GM23338 (cell line): ENCODE results near the gene ZBTB8A. TPM values are rescaled to one million over a fixed set of nuclear protein-coding genes. Genes with fewer than 3 reads are reported as not detected.

Experiments
- ATAC-seq: fragments of 200-7000 bp; cut with Tn5 transposase; 3 replicates; pipeline ENCODE4 v1.9.1; 2020
- DNase-seq: peaks from one replicate; pipeline ENCODE4 v3.0.0-alpha.2; 2015; ENCODE audit warnings: low spot score
- H2AFZ ChIP-seq: fragments of 200-600 bp; sonication (generic); 2 replicates; pipeline ENCODE4 v1.8.0; 2016; ENCODE audit warnings: antibody characterized with exemption, mild to moderate bottlenecking, moderate library complexity
- H3F3A ChIP-seq: fragments of 200-600 bp; sonication (generic); replicated peaks from 2 replicates; pipeline ENCODE4 v1.8.0; 2017; ENCODE audit warnings: antibody characterized with exemption, mixed run types, low read depth
- H3K27ac ChIP-seq: fragments of 200-600 bp; sonication (generic); 2 replicates; pipeline ENCODE4 v1.6.1; 2016; ENCODE audit warnings: low read depth
- H3K27me3 ChIP-seq: fragments of 200-600 bp; sonication (generic); 2 replicates; pipeline ENCODE4 v1.8.0; 2016; ENCODE audit warnings: mild to moderate bottlenecking, mixed run types, moderate library complexity; ENCODE audit not compliant: insufficient read depth
- H3K36me3 ChIP-seq: fragments of 200-600 bp; sonication (generic); 2 replicates; pipeline ENCODE4 v1.8.0; 2016; ENCODE audit warnings: mild to moderate bottlenecking; ENCODE audit not compliant: insufficient read depth
- H3K4me1 ChIP-seq: fragments of 200-600 bp; sonication (generic); 2 replicates; pipeline ENCODE4 v1.8.0; 2016; ENCODE audit warnings: mild to moderate bottlenecking, moderate library complexity; ENCODE audit not compliant: insufficient read depth
- H3K4me2 ChIP-seq: fragments of 200-600 bp; sonication (generic); 2 replicates; pipeline ENCODE4 v1.7.1; 2017; ENCODE audit warnings: mixed run types
- H3K4me3 ChIP-seq: fragments of 200-600 bp; sonication (generic); 2 replicates; pipeline ENCODE4 v1.6.1; 2016; ENCODE audit warnings: mixed run types
- H3K79me2 ChIP-seq: fragments of 200-600 bp; sonication (generic); replicated peaks from 2 replicates; pipeline ENCODE4 v1.8.0; 2017; ENCODE audit warnings: mild to moderate bottlenecking; ENCODE audit not compliant: insufficient read depth
- H3K9me2 ChIP-seq: fragments of 200-600 bp; sonication (generic); 2 replicates; pipeline ENCODE4 v1.8.0; 2017; ENCODE audit not compliant: insufficient read depth
- H4K20me1 ChIP-seq: fragments of 200-600 bp; sonication (generic); replicated peaks from 2 replicates; pipeline ENCODE4 v1.8.0; 2017; ENCODE audit warnings: mild to moderate bottlenecking; ENCODE audit not compliant: insufficient read depth
- H3K27ac Mint-ChIP-seq: 2 replicates; pipeline ENCODE4 v1.8.0; 2020; ENCODE audit warnings: inconsistent platforms, mild to moderate bottlenecking, moderate library complexity, mixed read lengths
- H3K27me3 Mint-ChIP-seq: 3 replicates; pipeline ENCODE4 v1.8.0; 2022; ENCODE audit warnings: low read depth, mild to moderate bottlenecking, moderate library complexity, mixed read lengths, inconsistent platforms; ENCODE audit not compliant: insufficient read depth, poor library complexity
- H3K36me3 Mint-ChIP-seq: 3 replicates; pipeline ENCODE4 v1.8.0; 2021; ENCODE audit warnings: low read depth, mild to moderate bottlenecking, inconsistent platforms, moderate library complexity, mixed read lengths
- H3K4me1 Mint-ChIP-seq: 3 replicates; pipeline ENCODE4 v1.8.0; 2020; ENCODE audit warnings: mild to moderate bottlenecking, inconsistent platforms, mixed read lengths
- H3K4me3 Mint-ChIP-seq: 3 replicates; pipeline ENCODE4 v1.8.0; 2021; ENCODE audit warnings: moderate library complexity, mild to moderate bottlenecking, inconsistent platforms, mixed read lengths
- H3K9me3 Mint-ChIP-seq: 3 replicates; pipeline ENCODE4 v1.8.0; 2020; ENCODE audit warnings: moderate library complexity, mild to moderate bottlenecking, inconsistent platforms, mixed read lengths
- ETS1 ChIP-seq: IDR thresholded peaks from 2 replicates; pipeline ENCODE4 v1.6.1; 2016; ENCODE audit warnings: antibody characterized with exemption
- POLR2AphosphoS5 ChIP-seq: IDR thresholded peaks from 2 replicates; pipeline ENCODE4 v1.6.1; 2016; ENCODE audit warnings: antibody characterized with exemption, low read depth
- REST ChIP-seq: IDR thresholded peaks from one replicate; pipeline ENCODE4 v1.6.1; 2018; ENCODE audit warnings: antibody characterized with exemption; ENCODE audit not compliant: unreplicated experiment
- ZNF114 ChIP-seq: fragments of 250-450 bp; sonication (Bioruptor Pico); IDR thresholded peaks from 2 replicates; pipeline ENCODE4 v1.5.0; 2020; ENCODE audit warnings: mild to moderate bottlenecking, moderate library complexity
- polyA plus RNA-seq: library from polyadenylated mRNA; unstranded; fragments of >200 nt; fragmentation: Nextera tagmentation; extraction: Ambion mirVana; gene quantifications from 2 replicates; pipeline ENCODE4 v1.2.1, GENCODE V29; 2016
- total RNA-seq: library from RNA; depleted of rRNA; stranded (reverse); fragments of >200 nt; shearing (Covaris generic); gene quantifications from 2 replicates; pipeline ENCODE4 v1.2.3, GENCODE V29; 2014

ZBTB8A gene
- total and polyA plus RNA-seq, 2 experiments from 2014 or later = 6.1 to 8.4 TPM

GRCh38 chr1:32613472-32613871, 74.2 kb downstream of the ZBTB8A start:
- Histone ChIP-seq H3K9me2 (no peaks in the 10 kb centered on the region), H3K79me2 (no peaks in the 10 kb centered on the region), H3K4me2 (no peak overlapping the region), H3F3A (no peaks in the 10 kb centered on the region), H3K4me1 (no peaks in the 10 kb centered on the region), H3K27ac (no peak overlapping the region), H2AFZ (no peak overlapping the region), H3K4me3 (no peak overlapping the region), H4K20me1 (no peaks in the 10 kb centered on the region), H3K36me3 (no peaks in the 10 kb centered on the region), H3K27me3 (no peaks in the 10 kb centered on the region)
- Mint-ChIP-seq H3K9me3 (no peaks in the 10 kb centered on the region), H3K4me1 (peaks cover 5% of the 10 kb centered on the region; the same call in 2 of the 3 replicates), H3K27ac (no peak overlapping the region), H3K27me3 (peaks cover 5% of the 10 kb centered on the region), H3K36me3 (no peaks in the 10 kb centered on the region), H3K4me3 (no peak overlapping the region)
- DNase-seq (no peak), ATAC-seq (no peak)
- TF ChIP-seq ZNF114 (CRISPR knock-in tag) (no peak), ETS1 (no peak)

GRCh38 chr1:32618673-32619221, 79.5 kb downstream of the ZBTB8A start:
- Histone ChIP-seq H3K9me2 (no peaks in the 10 kb centered on the region), H3K79me2 (no peaks in the 10 kb centered on the region; the same call in 1 of the 2 replicates), H3K4me2 (no peak overlapping the region), H3K4me1 (no peaks in the 10 kb centered on the region), H4K20me1 (no peaks in the 10 kb centered on the region), H3K36me3 (peaks cover 5% of the 10 kb centered on the region; the same call in 1 of the 2 replicates), H3K4me3 (no peak overlapping the region), H3K27ac (no peak overlapping the region), H2AFZ (no peak overlapping the region), H3F3A (no peaks in the 10 kb centered on the region; the same call in 1 of the 2 replicates), H3K27me3 (no peaks in the 10 kb centered on the region)
- no peaks in the 10 kb centered on the region for H3K9me3 Mint-ChIP-seq
- peak; percentile 49 for DNase-seq
- TF ChIP-seq REST = no peak
- 0 out of 2 replicates have a peak, but pooled peaks have one; percentile 30 for TF ChIP-seq POLR2AphosphoS5
- no peaks in the 10 kb centered on the region for H3K4me1 Mint-ChIP-seq
- ATAC-seq = peak; percentile 84
- H3K36me3 Mint-ChIP-seq = peaks cover 23% of the 10 kb centered on the region; the same call in 2 of the 3 replicates
- no peaks in the 10 kb centered on the region for H3K27me3 Mint-ChIP-seq
- H3K27ac Mint-ChIP-seq = no peak overlapping the region
- no peak overlapping the region for H3K4me3 Mint-ChIP-seq
